Glomerular visceral epithelial cell (primary cell): ENCODE results near the gene CTU1.
A peak's percentile ranks its signal among the peaks of the same experiment; 100 is the strongest.

Source experiments
- DNase-seq: peaks from one replicate; pipeline ENCODE4 v3.0.0-alpha.2; 2016; ENCODE audit errors: extremely low spot score

CTU1 gene

DNA sequence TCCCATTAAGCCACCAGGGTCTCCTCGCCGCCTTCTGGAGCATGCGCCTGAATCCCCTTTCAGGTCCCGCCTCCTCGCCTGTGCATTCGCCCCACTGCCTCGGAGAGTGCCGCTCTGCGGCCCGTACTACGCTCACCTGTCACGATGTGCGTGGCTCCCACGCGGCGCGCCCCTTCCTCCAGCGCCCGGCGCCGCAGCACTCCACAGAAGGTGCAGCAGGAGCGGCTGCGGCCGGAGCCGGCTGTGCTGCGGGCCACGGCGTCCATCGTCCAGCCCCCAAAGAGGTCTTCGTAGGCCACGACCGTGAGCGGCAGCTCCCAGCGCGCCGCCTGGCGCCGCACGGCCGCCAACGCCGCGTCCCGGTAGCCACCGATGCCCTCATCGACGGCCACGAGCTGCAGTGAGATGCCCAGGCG is 4.3 kb downstream of the CTU1 start:
- no peak for DNase-seq

DNA sequence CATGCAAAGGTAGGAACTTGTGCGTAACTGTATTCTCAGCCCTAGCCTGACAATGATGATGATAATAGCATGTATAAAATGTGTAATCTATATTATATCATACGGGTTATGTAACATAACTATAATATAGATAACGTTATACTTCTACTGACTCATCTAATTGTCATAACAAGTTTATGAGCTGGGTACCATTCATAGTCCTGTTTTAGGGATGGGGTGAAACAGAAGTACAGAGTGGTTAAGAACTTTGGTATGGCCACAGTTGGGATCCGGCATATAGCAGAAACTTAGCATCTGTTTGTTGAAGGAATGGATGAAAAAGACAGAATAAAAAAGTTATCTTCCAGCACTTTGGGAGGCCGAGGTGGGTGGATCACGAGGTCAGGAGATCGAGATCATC is 5.2 kb downstream of the CTU1 start:
- DNase-seq, result no peak

DNA sequence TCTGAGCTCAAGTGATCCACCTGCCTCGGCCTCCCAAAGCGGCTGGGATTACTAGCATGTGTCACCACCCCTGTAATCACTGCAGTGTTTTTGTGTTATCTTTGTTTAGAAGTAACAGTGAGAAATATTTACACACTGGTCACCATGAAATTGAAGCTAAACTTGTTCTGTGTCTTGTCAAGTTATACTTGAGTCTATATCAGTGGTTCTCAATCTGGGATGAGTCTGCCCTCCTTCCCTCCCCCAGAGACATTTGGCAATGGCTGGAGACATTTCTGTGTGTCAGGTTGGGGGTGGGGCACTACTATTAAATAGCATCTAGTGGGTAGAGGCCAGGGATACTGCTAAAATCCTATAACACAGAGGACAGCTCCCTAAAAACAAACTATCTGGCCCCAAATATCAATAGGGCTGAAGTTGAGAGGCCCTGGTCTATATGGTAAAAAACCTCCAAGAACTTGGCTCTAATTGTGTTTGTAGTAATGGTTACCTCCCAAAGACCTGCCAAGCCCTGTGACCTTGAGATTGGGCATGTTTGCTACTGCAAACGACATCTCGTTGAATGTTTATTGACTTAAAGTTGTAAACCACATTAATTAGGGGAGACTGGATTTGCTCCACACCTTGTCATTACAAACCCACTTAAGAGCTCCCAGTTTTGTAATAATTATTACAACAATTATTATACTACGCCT is 6.9 kb downstream of the CTU1 start:
- no peak for DNase-seq

DNA sequence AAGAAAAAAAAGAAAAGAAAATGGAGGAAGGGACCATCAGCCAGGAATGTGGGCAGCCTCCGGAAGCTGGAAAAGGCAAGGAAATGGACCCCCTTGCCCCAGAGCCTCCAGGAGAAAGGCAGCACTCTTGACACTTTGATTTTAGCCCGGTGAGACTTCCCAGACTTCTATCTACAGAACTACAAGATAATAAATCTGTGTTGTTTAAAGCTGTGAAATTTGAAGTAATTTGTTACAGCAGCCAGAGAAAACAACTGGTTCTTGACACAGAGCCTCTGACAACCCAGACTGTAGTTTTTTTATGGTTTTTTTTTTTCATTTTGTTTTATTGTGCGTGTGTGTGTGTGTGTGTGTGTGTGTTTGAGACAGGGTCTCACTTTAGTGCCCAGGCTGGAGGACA is 7.6 kb downstream of the CTU1 start:
- DNase-seq, result no peak

DNA sequence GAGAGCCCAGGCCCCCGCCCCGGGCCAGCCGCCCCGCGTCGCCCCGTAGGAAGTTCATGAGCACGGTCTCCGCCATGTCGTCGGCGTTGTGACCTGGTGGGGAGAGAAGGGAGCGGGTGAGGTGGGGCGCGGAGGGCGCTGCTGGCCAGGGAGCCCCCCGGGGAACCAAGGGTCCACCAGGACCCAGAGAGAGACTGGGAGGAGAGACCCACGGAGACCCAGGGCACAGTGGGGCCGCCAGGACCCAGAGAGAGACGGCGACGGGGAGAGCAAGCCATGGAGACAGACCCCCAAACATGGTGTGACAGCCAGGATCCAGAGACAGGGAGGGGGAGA is 9.2 kb downstream of the CTU1 start:
- no peak for DNase-seq

DNA sequence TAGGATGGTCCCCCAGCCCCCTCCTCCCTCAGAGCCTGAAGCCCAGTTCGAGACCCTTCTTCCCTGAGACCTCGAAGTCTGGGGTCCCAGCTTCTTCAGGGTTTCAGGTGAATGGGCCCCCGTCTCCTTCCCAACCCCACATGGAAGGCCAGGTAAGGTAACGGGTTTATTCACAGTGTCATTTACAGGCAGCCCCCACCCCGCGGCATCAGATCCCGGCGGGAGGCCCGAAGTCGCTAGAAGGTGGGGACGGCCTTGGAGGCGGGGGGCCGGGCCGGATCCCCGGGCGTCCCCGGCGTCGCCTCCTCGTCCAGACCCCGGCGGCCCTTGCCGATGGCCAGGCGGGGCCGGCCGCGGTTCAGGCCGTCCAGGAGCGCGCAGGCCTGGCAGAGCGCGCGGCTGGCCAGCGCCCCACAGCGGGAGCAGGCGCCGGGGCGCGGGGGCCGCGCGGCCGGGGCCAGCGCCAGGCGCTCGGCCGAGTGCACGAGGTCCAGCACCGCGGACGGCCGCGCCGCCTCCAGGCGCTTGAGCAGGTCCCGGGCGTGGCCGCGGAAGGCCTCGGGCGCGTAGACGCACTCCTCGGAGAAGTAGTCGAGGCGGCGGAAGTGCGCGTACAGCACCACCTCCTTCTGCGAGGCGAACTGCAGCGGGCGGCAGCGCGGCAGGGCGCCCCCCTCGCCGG is 9.7 kb downstream of the CTU1 start:
- no peak for DNase-seq

DNA sequence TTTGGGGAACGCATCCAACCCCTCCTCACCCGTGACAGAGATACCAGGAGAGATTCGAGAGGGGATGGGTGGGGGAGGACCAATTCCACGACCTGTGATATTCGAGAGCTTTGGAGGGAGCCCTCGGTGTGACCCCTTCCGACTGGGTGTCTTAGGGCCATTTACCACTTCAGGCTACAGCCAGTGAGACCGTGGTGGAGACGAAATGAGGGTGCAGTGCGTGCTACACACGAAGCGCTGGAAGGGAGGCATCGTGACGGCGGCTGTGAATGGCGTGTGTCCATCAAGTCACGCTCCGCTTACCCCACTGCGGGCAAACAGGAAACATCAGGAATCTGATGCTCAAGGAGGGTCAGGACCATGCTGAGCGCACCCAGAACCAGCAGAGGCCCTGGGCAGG is 10.4 kb downstream of the CTU1 start:
- DNase-seq, result no peak

DNA sequence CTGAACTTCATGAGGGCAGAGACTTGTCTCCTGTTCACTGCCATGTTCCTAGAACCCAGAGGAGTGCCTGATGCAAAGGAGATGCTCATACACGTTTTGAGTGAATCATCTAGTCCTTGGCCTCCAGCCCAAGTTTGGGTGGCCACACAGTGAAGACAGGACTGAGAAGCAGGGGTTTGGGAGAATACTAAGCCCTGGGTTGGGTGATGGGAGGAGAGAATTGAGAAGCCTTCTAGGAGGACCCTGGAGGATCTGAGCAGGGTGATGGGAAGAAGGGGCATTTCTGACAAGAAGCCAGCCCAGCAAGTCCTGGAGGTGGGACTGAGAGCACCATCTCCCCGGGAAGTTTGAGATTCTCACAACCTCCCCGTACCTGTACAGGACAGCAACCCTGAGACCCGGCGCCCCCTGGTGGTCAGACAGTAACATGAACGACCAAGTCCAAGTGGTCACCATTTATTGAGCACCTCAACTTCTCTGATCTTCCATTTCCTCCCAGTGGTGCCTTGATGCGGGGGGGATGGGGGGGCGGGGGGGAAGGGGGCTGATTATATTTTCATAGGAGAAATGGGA is 11.0 kb downstream of the CTU1 start:
- peak; percentile 53 for DNase-seq

DNA sequence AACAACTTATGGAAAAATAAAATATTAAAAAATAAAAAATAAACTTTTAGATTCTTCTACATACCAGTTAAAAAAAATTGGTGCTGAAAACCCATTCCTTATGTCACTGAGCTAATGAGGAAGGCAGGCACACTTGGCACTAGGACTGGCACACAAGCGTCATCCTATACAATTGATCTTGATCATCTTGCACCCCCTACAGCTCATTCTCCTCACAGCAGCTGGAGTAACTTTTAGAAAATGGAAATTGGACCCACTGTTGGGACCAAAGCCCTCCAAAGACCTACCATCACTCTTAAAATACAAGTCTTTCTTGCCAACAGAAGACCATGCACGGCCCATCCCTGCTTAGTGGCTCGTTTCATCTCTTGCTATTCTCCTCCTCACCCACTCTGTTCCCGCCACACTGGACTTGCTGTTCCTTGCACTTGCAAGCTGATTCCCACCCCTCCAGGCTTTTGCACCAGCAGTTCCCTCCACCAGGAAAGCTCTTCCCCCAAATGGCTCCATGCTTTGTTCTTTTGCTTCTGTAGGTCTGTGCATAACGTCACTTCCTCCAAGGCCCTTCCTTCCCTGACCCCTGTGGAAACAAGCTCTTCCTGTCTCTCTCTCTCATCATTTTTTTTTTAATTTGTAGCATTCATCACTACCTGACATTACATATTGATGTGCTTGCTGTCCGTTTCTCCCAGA is 11.6 kb downstream of the CTU1 start:
- DNase-seq, result no peak

DNA sequence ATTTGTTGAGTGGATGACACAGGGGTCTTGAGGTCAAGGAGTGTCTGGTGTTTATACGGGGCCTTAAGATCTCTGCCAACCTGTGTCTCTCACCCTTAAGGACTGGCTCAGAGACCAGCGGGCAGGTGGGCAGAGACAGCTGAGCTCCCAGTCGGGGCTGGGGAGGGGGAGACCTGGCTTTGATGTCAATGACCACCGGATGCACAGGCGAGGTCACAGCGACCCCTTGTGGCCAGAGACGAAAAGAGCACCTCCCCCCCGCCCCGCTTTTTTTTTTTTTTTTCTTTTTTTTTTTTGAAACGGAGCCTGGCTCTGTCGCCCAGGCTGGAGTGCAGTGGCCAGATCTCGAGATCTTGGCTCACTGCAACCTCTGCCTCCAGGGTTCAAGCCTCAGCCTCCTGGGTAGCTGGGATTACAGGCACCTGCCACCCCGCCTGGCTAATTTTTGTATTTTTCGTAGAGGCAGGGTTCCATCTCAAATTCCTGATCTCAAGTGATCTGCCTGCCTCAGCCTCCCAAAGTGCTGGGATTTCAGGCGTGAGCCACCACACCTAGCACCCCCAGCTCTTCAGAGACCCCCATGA is 13.4 kb downstream of the CTU1 start:
- peak; percentile 29 for DNase-seq

DNA sequence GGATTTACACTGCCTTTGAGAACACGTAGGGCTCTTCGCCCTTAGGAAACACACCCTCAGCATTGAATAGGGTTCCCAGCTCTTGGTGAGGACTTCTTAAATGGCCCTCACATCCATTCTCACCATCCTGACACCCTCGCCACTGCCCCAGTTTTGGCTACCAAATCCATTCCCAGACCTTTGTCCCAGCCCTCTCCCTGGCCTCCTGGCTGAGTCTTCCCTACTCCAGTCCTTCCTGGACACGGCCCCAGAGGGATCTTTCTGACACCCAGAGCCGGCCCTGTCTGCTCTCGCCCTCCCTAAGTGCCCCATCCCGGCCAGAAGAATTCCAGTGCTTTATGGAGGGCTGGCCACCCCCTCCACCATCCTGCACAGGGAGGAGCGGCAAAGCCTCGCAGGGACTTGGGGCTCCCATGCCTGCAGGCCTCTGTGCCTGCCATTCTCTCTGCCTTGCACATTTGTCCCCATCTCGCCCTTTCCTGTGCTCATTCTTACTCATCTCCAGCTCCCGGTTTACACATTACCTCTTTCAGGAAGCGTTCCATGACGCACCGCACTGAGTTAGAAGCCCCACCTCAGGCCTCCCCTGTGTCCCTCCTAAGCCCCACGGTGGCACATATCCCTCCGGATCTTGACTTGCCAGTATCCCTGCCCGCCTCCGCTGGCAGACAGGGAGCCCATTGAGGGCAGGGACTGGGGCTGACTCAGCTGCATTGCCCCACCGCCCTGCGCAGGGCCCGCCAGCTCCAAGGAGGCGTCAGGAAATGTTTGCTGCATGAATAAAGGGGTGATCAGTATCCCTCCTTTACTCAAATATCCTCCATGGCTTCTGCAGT is 14.5 kb downstream of the CTU1 start:
- DNase-seq, result peak; percentile 22

DNA sequence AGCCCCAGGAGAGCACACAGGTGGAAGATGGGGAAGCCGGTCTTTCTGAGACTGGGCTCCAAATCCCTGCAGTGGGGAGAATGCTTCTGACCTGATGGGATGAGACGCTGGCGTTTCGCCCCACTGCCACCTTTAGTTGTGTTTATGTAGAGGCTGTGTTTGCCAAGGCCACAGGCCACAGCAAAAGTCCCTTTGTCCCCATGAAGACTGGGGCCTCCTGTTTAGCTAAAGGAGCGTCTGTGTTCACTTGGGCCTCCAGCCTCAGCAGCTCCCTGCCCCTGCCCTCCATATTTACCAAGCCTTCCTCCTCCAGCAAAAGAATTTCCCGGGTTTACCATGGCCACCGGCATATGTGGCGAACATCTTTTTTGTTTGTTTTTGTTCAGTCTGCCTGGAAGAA is 15.1 kb downstream of the CTU1 start:
- DNase-seq, result no peak

DNA sequence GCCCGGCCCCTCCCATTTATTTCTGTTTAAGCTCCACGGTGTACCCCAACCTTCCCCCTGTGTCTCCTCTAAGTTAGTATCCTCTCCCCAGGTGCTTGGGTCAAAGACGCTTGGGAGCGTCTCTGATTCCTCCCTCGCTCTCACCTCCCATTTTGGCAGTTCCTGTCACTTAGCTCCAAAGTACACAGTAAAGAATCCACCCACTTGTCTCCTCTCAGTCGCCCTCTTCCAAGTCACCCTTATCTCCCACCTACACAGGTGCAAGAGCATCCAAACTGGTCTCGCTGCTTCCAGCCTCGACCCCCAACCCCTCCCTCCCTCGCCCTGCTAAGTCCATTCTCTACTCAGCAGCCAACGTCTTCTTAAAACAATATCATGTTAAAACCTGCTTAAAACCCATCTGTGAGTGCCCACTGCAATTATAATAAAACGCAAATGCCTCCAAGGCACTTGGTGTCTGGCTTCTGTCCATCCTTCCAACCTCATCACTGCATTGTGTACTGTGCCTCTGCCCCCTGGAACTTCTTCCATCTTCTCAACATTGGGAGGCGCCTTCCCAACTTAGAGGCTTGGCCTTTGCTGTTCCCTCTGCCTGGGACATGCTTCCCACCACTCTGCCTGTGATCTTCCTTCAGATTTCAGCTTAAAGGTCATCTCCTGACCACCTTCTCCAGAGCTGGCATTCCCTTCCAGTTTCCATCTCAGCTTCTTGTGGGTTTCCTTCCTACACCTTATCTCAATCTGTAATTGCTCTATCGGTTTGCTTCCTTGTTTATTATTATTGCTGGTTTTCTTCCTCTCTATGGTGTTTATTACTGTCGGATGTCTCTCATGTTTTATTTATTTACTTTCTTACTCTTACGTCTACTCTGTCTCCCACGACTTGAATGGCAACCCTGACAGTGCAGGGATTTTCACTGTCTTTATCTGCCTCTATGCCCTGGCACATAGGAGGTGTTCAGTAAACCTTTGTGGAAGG is 16.0 kb downstream of the CTU1 start:
- no peak for DNase-seq

DNA sequence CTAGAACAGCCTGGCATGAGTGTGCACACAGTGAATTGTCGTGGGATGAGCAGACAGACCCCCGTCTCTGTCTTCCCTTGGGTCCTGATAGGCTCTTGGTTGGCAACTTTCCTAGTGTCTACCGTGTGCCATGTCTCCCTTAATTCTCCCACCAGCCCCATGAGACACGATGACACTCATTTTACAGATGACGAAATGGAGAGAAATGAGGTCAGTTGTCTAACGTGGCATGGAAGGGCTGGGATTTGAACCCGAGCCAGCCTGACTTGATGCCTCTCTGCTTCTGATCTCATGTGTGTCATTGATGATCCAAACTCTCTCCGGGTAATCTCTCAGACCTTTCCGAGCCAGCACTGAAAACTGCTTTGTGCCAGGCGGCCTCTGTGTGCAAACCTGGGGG is 17.1 kb downstream of the CTU1 start:
- no peak for DNase-seq

DNA sequence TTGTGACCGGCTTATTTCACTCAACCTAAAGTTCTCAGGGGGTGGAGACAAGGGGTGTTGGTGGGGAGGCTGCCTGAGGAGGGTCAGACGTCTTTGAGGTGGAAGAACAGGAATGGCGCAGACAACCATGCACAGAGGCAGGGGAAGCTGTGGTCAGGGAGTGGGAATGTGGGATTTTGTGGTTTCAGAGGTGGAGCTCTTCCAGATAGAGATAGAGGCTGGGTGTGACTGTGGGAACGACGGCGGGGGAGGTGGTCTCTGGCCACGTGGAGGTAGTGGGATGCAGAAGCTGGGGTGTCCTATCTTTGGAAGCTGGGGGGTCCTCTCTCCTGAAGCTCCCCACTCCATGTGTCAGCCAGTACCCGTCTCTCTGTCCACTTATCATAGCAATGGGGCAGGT is 17.7 kb downstream of the CTU1 start:
- no peak for DNase-seq

DNA sequence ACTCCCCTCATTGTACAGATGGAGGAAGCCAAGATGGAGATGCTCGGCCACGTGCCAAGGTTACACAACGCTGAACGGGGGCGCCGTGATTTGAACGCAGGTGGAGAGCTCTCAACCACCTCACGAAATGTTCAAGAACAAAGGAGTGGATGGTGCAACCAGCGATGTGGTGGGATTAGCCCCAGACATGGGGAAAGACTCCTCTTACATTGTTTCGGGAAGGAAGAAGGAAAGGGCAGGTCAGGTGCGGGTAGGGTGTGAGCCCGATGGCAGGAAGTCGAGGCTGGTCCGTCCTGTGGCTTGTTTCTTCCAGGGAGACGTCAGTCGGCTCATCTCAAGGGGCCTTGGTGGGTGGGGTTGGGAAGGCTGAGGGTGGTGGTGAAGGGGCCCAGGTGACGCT is 18.4 kb downstream of the CTU1 start:
- DNase-seq, result no peak

DNA sequence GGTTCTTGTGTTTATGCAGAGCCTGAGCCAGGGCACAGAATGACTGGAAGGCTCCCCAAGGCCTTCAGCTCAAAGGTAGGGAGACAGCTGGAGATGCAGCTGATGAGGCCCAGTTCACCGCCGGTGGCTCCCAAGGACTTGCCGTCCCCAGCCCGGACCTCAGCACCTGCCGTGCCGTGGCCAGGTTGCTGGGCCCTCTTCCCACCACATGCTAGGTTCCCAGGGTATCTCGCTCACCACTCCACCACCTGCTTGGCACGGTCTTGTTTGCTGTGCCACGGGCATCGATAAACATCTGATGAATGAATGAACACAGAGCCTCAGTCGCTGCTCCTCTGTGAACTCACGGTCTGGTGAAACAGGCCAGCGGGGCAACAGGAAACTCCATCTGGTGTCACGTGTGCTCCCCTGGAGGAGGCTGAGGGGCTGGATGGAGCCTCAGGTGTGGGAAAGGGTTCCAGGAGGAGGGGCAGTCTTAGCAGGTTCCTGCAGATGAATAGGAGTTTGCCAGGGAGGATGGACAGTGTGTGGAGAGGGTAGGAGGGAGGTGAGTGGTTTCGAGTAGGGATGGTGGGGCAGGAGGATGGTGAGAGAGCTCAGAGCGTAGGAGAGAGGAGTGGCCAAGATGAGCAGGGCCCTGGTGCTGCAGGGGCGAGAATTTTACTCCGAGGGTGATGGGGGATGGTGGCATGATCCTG is 21.9 kb downstream of the CTU1 start:
- no peak for DNase-seq

DNA sequence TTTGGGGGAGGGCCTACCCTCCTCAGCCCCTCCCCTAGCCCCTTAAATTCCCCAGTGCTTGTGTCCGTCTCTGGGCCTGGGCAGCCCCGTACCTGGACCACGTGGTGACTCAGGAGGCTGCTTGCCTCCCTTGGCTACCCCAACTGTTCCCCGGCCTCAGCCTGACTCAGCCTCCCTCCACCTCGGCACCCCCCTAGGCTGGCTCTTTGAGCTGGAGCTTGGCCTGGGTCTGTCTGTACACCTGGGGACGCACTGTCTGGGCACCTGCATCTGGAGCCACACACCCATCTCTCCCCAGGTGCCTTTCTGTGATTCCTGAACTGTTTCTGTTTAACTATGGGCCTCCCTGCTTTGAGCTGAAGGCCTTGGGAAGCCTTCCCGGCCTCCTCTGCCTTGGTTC is 23.7 kb downstream of the CTU1 start:
- DNase-seq, result no peak

DNA sequence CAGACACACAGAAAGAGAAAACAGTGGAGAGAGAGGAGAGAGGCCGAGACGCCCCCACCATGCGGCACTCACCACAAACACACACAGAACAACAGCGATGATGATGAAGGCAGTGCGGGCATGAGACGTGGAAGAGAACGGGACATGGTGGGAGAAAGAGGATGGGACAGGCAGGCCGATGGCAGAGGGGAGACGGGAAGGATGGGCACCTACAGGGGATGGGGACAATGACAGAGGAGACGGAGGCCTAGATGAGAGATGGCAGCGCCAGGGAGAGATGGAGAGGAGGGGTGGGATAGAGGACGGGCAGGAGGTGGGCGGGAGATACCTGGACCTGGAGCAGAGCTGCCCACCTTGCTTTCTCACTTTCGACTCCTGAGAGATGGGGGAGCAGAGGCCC is 24.4 kb downstream of the CTU1 start:
- no peak for DNase-seq

DNA sequence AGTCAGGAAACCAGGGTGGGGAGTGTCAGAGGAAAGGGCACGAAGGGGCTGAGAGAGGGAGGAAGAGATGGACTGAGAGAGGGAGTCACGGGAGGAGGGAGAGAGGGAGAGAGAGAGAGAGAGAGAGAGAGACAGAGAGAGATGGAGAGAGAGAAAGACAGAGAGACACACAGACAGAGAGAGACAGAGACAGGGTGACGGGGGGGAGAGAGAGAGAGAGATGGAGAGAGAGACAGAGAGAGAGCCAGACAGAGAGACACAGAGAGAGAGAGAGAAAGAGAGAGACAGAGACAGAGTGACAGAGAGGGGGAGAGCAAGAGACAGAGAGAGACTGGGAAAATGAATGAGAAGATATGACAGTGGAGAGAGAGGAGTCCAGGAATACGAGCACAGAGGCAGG is 25.0 kb downstream of the CTU1 start:
- DNase-seq, result no peak
